ENCODE results near the gene TOMM34.

The TOMM34 gene

GRCh38 chr20:44901974-44902373, 58.2 kb downstream of the TOMM34 start:
- Histone ChIP-seq H4K20me1 (ENCODE audit: insufficient read depth) (peaks cover 17% of the 10 kb centered on the region; the same call in 1 of the 2 replicates), H3K27ac (no peak overlapping the region), H3K4me1 (ENCODE audit: low read depth, poor library complexity, severe bottlenecking) (peaks cover 6% of the 10 kb centered on the region), H2AFZ (ENCODE audit: low read depth) (no peak overlapping the region), H3K9ac (no peak overlapping the region), H3K4me2 (no peak overlapping the region), H3K4me3 (IDR thresholded peaks at IDR 0.05; ENCODE audit: insufficient read depth, low read depth, low read length) (no peak overlapping the region), H3K79me2 (ENCODE audit: insufficient read depth, low read depth) (peaks cover 34% of the 10 kb centered on the region), H3K27me3 (ENCODE audit: insufficient read depth, low read depth) (no peaks in the 10 kb centered on the region), H3K36me3 (ENCODE audit: insufficient read depth) (no peaks in the 10 kb centered on the region; the same call in 1 of the 2 replicates)
- no peak for TF ChIP-seq CTCF (conservative IDR thresholded peaks at IDR 0.05; ENCODE audit: low read depth, low read length)

- Histone ChIP-seq H3K27me3 (ENCODE audit: insufficient read depth, low read depth) (no peaks in the 10 kb centered on the region), H3K79me2 (ENCODE audit: insufficient read depth, low read depth) (peaks cover 50% of the 10 kb centered on the region), H3K36me3 (ENCODE audit: insufficient read depth) (no peaks in the 10 kb centered on the region; the same call in 1 of the 2 replicates), H2AFZ (ENCODE audit: low read depth) (no peak overlapping the region), H3K27ac (no peak overlapping the region), H3K4me3 (IDR thresholded peaks at IDR 0.05; ENCODE audit: insufficient read depth, low read depth, low read length) (no peak overlapping the region), H3K9ac (no peak overlapping the region), H3K4me1 (ENCODE audit: low read depth, poor library complexity, severe bottlenecking) (peaks cover 6% of the 10 kb centered on the region), H4K20me1 (ENCODE audit: insufficient read depth) (peaks cover 25% of the 10 kb centered on the region; the same call in 1 of the 2 replicates), H3K4me2 (no peak overlapping the region)
- TF ChIP-seq CTCF (conservative IDR thresholded peaks at IDR 0.05; ENCODE audit: low read depth, low read length), result no peak
Observed at GRCh38 chr20:44900231-44900854, 59.9 kb downstream of the TOMM34 start.

- no peak for TF ChIP-seq CTCF (conservative IDR thresholded peaks at IDR 0.05; ENCODE audit: low read depth, low read length)
- Histone ChIP-seq H3K4me2 (no peak overlapping the region), H3K79me2 (ENCODE audit: insufficient read depth, low read depth) (peaks cover 82% of the 10 kb centered on the region), H3K27me3 (ENCODE audit: insufficient read depth, low read depth) (no peaks in the 10 kb centered on the region), H2AFZ (ENCODE audit: low read depth) (no peak overlapping the region), H3K4me1 (ENCODE audit: low read depth, poor library complexity, severe bottlenecking) (peaks cover 6% of the 10 kb centered on the region), H3K9ac (no peak overlapping the region), H3K4me3 (IDR thresholded peaks at IDR 0.05; ENCODE audit: insufficient read depth, low read depth, low read length) (no peak overlapping the region), H3K36me3 (ENCODE audit: insufficient read depth) (no peaks in the 10 kb centered on the region), H4K20me1 (ENCODE audit: insufficient read depth) (peaks cover 18% of the 10 kb centered on the region), H3K27ac (no peak overlapping the region)
Observed at GRCh38 chr20:44897133-44897532, 63.1 kb downstream of the TOMM34 start.

GRCh38 chr20:44896583-44896982, 63.6 kb downstream of the TOMM34 start:
- Histone ChIP-seq H3K4me1 (ENCODE audit: low read depth, poor library complexity, severe bottlenecking) (peaks cover 7% of the 10 kb centered on the region), H3K9ac (no peak overlapping the region), H4K20me1 (ENCODE audit: insufficient read depth) (peaks cover 23% of the 10 kb centered on the region), H3K27me3 (ENCODE audit: insufficient read depth, low read depth) (no peaks in the 10 kb centered on the region), H3K36me3 (ENCODE audit: insufficient read depth) (no peaks in the 10 kb centered on the region), H3K79me2 (ENCODE audit: insufficient read depth, low read depth) (peaks cover 87% of the 10 kb centered on the region), H2AFZ (ENCODE audit: low read depth) (no peak overlapping the region), H3K4me2 (no peak overlapping the region), H3K4me3 (IDR thresholded peaks at IDR 0.05; ENCODE audit: insufficient read depth, low read depth, low read length) (no peak overlapping the region), H3K27ac (no peak overlapping the region)
- TF ChIP-seq CTCF (conservative IDR thresholded peaks at IDR 0.05; ENCODE audit: low read depth, low read length), result no peak
